CD4-positive, alpha-beta T cell treated with Interleukin-15 for 1 hour (primary cell): ENCODE results near the gene BNC2.

Experiments used
- DNase-seq: peaks from one replicate; pipeline ENCODE4 v3.0.0-alpha.2; 2020

BNC2 gene

DNA sequence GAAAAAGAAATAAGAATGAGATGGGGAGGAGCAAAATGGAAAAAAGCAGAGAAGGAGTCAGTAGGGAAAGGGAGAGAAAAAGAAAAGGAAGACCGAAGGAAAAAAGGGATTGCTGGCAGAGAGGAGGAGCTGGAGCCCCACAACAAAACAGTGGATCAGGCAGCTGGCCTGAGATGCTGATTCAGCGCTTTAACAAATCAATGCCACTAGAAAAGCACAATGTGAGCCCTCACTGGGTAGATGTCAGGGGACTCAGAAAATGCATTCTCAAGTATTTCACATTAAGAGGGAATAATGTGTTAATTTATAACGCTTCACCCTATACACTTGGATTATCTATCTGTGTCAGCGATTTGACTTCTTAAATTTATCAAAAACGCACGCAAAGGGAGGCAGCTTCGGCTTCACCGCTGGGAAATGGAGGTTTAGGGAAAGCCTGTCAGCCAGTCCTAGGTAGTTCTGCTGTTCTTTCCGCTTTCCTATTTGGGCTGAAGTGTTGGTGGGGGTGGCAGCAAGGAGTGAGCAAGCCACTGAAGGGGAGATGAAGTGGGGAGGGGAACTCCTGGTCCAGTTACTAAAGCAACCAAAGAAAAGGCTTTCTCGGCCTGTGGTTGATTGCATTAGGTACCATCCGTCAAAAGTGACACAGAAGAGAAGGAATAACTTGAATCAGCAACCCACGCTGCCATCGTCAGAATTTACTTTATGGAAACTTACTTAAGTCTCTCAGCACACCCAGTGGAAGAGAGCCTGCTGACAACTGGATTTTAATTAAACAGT lies 161.6 kb downstream of the BNC2 start:
- no peak for DNase-seq

DNA sequence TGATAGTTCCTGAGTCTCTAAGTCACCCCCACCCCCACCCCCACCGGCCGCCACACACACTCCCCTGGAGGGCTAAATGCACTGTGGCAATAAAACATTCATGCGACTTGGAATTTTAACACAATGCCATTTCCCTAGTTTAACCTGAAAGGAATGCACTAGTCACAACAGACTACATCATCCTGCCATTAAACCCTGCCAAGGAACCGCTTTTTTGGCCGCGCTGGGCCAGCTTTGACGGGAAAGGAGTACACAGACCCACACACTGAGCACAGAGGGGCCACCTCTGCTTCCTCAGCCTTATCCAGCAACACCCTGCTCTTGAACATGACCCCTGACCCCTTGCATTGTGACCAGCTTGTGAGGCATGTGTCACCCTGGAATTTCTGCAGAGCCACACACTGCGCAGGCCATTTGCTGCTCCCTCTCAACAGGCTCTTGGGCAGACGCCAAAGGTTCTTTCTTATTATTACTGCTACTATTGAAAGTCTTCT lies 165.3 kb downstream of the BNC2 start:
- DNase-seq = no peak

DNA sequence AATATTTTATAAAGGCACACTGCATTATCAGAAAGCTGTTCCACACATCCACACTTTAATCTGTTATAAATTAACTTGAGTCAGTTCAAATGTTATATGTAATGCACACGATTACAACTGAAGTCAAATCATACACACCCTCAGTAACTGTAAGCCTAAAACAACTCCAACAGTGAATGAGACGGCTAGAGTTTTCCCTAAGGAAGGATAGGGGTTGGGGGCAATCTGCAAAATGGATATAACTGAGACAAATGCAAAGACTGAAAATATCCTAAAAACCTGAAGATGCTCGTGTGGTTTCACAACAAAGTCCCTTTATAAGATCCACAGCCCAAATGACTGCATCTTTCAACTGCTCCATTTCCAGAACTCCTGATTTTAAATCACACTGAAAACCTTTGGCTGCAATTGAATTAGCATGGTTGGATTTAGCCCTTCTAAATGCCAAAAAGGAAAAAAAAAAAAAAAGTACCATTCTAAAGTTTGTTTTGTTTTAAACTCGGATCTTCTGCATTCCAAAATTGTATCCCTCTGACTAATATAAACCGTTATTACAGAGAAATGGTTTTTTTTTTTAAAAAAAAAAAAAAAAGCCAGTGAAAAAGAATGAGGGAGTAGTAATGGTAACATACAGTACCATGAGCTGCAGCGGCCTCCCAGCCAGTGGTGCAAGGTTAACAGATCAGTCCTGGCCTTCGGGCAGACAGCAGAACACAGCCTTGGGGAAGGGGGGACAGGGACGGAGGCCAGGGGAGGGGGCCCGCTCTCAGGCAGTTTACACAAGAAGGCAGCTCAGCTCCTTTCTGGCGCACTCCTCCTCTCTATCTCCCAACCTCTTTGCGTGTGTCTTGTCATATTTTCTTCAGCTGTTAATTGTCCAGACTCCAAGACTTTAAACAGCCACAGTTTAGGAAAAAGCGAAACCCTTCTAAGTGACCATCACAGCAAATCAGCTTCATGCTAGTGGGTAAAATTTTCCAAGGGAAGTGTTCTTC lies 166.1 kb downstream of the BNC2 start:
- DNase-seq = no peak

- DNase-seq = no peak
These were observed 169.1 kb downstream of the BNC2 start for GRCh38 chr9:16701347-16701746.

- no peak for DNase-seq
These were observed 176.9 kb downstream of the BNC2 start for GRCh38 chr9:16693616-16694015.

DNA sequence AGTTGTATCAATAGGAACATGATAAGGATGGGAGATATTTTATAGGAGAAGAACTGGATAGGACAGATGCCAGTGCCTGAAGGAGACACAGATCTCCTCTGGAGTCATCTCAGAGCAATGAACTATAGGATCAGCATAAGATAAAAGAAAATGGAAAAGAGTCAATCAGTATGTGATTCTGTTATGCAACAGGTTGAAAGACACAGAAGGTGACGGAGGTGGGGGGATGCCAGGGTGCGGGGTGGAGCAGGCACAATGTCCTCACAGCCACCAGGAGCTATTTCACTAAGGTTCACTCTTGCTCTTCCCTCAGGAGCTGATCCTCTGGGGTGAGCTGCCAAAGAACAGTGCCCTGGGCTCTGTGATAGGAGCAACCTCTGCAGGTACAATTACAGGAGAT lies 179.8 kb downstream of the BNC2 start:
- DNase-seq = no peak

DNA sequence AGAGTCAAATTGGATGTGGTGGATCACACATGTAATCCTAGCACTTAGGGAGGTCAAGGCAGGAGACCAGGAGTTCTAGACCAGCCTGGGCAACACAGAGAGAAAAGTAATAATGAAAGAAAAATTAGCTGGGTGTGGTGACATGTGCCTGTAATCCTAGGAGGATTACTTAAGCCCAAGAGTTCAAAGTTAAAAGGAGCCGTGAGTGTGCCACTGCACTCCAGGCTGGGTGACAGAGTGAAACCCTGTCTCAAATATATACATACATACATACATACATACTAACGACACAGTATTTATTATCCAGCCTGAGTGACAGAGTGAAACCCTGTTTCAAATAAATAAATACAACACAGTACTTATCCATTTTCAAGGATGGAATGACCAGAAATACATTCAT lies 180.3 kb downstream of the BNC2 start:
- no peak for DNase-seq

- no peak for DNase-seq
These were observed 181.0 kb downstream of the BNC2 start for GRCh38 chr9:16689351-16689938.

- no peak for DNase-seq
These were observed 181.7 kb downstream of the BNC2 start for GRCh38 chr9:16688814-16689213.

DNA sequence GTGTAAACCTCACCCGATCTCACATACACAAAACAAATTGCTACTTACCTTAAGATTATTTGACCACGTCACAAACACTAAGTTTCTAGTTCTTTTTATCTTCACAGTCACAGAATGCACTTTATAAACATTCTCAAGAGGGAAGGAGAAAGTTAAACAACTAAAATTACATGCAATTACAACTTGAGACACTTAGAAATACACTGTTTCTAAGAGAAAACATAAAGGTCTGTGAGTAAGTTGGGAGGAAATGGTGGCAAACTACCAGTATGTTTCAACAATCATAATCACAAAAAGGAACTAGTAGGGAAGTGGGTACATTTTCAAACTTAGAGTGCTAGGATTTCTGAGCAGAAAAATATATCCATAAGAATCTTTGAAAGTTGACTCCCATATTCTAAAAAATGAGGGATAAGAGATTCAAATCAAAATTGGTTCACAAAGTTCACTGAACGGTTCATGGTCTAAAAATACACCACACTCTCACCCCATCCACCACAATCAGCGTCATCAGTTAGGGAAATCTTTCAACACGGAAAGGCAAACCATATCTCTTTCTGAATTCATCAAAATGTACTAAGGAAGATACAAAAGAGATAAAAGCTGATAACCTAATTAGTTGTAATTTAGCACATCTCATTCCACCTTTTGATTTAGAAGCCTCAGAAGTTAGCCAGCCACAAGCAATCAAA lies 182.6 kb downstream of the BNC2 start:
- DNase-seq = no peak

GRCh38 chr9:16683326-16683725 lies 187.1 kb downstream of the BNC2 start:
- no peak for DNase-seq

GRCh38 chr9:16682273-16682672 lies 188.2 kb downstream of the BNC2 start:
- DNase-seq = no peak

DNA sequence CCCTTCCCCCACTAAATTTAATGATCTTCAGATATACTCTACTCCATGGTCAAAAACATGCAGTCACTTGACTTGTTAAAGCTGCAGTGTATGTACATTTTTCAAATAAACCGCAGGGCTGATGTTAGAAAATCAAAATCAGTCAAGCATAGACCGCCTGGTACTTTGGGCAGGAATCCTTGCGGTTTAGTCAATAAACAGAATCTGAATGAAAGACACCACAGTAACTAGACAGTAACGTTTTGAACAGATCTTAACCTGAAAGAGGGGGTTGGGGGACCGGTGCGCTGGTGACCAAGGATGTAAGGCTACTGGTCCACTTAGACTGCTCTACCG lies 188.8 kb downstream of the BNC2 start:
- DNase-seq = no peak

- DNase-seq = no peak
These were observed 189.4 kb downstream of the BNC2 start for GRCh38 chr9:16680975-16681651.

DNA sequence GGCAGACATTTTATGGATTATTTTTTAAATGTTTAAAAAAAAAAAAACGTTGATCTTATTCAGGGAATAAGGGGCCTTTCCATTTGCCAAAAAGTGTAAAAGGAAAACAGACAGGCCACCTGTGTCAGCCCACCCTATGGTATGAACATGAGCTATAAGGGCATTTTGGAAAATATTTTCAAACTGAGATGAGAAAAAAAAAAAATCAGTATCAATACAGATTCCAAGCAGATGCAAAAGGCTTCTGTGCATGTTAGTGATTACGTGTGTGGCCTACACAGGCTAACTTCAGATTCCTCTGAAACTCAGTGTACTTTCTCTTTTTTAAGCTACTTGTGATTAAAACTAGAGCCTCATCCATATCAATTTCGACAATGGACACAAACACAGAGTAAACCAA lies 189.9 kb downstream of the BNC2 start:
- no peak for DNase-seq

DNA sequence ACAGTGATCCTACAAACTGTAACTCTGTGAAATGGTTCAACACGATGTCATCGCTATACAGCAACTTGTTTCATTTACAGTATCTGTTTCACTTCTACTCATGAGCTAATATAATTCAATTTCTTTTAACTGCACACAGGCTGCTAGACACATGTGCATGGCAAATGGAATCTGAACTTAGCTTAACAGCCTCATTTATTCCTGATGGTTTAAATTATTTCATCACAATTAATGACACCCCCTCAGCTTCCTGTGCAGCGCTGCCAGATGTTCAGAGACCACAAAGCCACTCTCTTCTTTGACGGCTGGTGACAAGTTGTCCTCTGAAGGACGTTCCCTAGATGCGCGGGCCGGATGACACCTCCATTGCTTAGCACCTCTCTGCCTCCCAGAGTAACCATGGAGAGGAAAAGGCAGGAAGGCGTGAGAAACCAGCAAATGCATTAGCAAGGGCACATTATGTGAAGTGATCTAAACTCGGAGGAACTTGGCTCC lies 191.1 kb downstream of the BNC2 start:
- no peak for DNase-seq

GRCh38 chr9:16676519-16676918 lies 194.0 kb downstream of the BNC2 start:
- no peak for DNase-seq

DNA sequence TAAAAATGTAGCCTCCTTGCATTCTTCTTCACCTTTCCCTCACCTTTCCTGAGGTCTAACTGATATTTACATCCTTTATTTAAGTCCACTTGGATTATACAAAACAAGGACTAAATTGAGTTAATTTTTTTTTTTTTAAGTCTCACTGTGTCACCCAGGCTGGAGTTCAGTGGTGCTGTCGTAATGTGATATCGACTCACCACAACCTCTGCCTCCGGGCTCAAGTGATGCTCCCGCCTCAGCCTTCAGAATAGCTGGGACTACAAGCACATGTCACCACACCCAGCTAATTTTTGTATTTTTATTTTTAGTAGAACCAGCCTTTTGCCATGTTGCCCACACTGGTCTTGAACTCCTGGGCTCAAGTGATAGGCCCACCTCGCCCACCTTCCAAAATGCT lies 195.3 kb downstream of the BNC2 start:
- no peak for DNase-seq

- no peak for DNase-seq
These were observed 197.3 kb downstream of the BNC2 start for GRCh38 chr9:16673171-16673570.

DNA sequence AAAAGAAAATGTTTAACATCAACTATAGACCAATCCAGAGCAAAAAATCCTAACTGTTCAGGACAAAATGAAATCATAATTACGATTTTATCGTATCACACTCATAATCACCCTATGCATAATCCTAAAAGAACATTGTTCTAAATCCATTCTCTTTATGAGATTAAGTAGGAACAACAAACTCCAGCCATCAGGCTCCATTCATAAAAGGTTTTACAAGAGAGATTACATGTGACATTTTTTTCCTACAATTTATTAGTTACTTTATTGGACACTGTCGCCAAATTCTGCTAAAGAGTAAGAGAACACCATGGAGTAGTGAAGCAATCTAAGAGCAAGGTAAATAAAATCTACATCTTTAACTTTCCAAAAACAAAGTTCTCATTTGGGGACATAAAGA lies 198.0 kb downstream of the BNC2 start:
- DNase-seq = no peak

DNA sequence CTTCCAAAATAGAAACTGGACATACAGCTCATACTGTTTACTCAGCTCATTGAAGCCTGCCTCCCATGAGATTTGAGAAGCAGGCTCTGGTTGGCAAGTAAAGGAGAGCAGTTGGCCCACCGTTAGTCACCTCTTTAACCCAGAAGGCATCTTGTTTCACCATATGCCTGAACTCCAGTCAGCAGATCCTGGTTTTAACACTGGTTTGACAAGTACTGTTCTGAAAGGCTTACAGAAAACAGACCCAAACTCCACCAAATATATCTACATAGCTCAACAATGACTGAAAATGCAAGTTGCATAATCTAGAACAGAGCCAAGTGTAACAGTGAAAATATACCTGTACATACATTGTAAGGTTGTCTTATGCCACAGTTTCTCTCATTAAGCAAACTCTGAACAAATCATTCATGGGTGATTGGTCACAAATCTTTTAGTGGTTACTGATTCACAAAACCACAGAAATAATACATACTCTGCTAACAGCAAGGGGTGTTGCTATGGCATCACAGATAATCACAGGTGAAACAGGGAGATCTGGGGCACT lies 198.8 kb downstream of the BNC2 start:
- no peak for DNase-seq

GRCh38 chr9:16670791-16671190 lies 199.7 kb downstream of the BNC2 start:
- no peak for DNase-seq
